PFSK-1 (cell line): ENCODE results near the gene ATF7IP2.

Experiments
- FOXP2 ChIP-seq: optimal IDR thresholded peaks from 2 replicates; pipeline ENCODE3; 2011; ENCODE audit warnings: borderline replicate concordance, control low read depth, inconsistent platforms; ENCODE audit not compliant: insufficient read depth; ENCODE audit errors: extremely low read length, extremely low read depth
- POLR2AphosphoS5 ChIP-seq: IDR thresholded peaks from 2 replicates; pipeline ENCODE4 v1.6.1; 2012; ENCODE audit warnings: low read depth, mild to moderate bottlenecking, control low read depth, low read length, moderate library complexity
- REST ChIP-seq, 2 experiments: IDR thresholded peaks; 2 replicates each; pipeline versions ENCODE4 v1.6.1 to v1.8.0; 2011 to 2012; ENCODE audit warnings: low read depth in 2 of 2, low read length in 2 of 2, control low read depth in 1 of 2, inconsistent platforms in 1 of 2, mild to moderate bottlenecking in 1 of 2, moderate library complexity in 1 of 2; ENCODE audit not compliant: insufficient read depth in 1 of 2
- SIN3A ChIP-seq: IDR thresholded peaks from 2 replicates; pipeline ENCODE4 v1.6.1; 2012; ENCODE audit warnings: mild to moderate bottlenecking, low read length, moderate library complexity, borderline replicate concordance; ENCODE audit not compliant: insufficient read depth
- TAF1 ChIP-seq: IDR thresholded peaks from 2 replicates; pipeline ENCODE4 v1.6.1; 2012; ENCODE audit warnings: low read length, control low read depth, borderline replicate concordance; ENCODE audit not compliant: insufficient read depth

GRCh38 chr16:10387188-10387617 is 1.3 kb downstream of the ATF7IP2 start:
- TF ChIP-seq REST (IDR thresholded peaks at IDR 0.05; ENCODE audit: insufficient read depth in 1 of 2, low read depth in 2 of 2, low read length in 2 of 2) (no peak), POLR2AphosphoS5 (no peak), TAF1 (no peak), SIN3A (no peak), FOXP2 (no peak)
